ENCODE results near the gene A3GALT2. TPM values are rescaled to one million over a fixed set of nuclear protein-coding genes. Genes with fewer than 3 reads are reported as not detected.

A3GALT2 gene
- total RNA-seq, 1 donor from 2014 or later = not detected

- TF ChIP-seq CTCF (conservative IDR thresholded peaks at IDR 0.05; ENCODE audit: low read depth, low read length) = no peak
- DNase-seq (ENCODE audit: low read depth) = no peak
- H3K4me3 ChIP-seq (ENCODE audit: low read depth, low read length) = no peak overlapping the region
Observed at GRCh38 chr1:33366762-33367484, 46.0 kb upstream of the A3GALT2 start.

- no peak for DNase-seq (ENCODE audit: low read depth)
- H3K4me3 ChIP-seq (ENCODE audit: low read depth, low read length) = no peak overlapping the region
- no peak for TF ChIP-seq CTCF (conservative IDR thresholded peaks at IDR 0.05; ENCODE audit: low read depth, low read length)
Observed at GRCh38 chr1:33365560-33365997, 44.7 kb upstream of the A3GALT2 start.

GRCh38 chr1:33364565-33364918 lies 43.6 kb upstream of the A3GALT2 start:
- TF ChIP-seq CTCF (conservative IDR thresholded peaks at IDR 0.05; ENCODE audit: low read depth, low read length) = no peak
- DNase-seq (ENCODE audit: low read depth) = no peak
- H3K4me3 ChIP-seq (ENCODE audit: low read depth, low read length) = no peak overlapping the region

- DNase-seq (ENCODE audit: low read depth) = no peak
- H3K4me3 ChIP-seq (ENCODE audit: low read depth, low read length) = no peak overlapping the region
- TF ChIP-seq CTCF (conservative IDR thresholded peaks at IDR 0.05; ENCODE audit: low read depth, low read length) = no peak
Observed at GRCh38 chr1:33363470-33363861, 42.6 kb upstream of the A3GALT2 start.

GRCh38 chr1:33363021-33363420 lies 42.1 kb upstream of the A3GALT2 start:
- no peak overlapping the region for H3K4me3 ChIP-seq (ENCODE audit: low read depth, low read length)
- TF ChIP-seq CTCF (conservative IDR thresholded peaks at IDR 0.05; ENCODE audit: low read depth, low read length) = no peak
- no peak for DNase-seq (ENCODE audit: low read depth)

- no peak for TF ChIP-seq CTCF (conservative IDR thresholded peaks at IDR 0.05; ENCODE audit: low read depth, low read length)
- H3K4me3 ChIP-seq (ENCODE audit: low read depth, low read length) = no peak overlapping the region
- no peak for DNase-seq (ENCODE audit: low read depth)
Observed at GRCh38 chr1:33361532-33362235, 40.8 kb upstream of the A3GALT2 start.
